Prostate gland (tissue), 2 donors: ENCODE measurements around the gene MYO1A. TPM values are rescaled to one million over a fixed set of nuclear protein-coding genes. Genes with fewer than 3 reads are reported as not detected.

Source experiments
- DNase-seq: peaks from one replicate; pipeline ENCODE4 v3.0.0-alpha.2; 2019; ENCODE audit warnings: low spot score
- H3K27ac ChIP-seq, 2 donors: fragments of 200-600 bp; sonication (generic); 2 replicates each; pipeline ENCODE4 v1.5.1; 2017 to 2019
- H3K27me3 ChIP-seq: fragments of 200-600 bp; sonication (generic); replicated peaks from 2 replicates; pipeline ENCODE4 v1.5.1; 2019; ENCODE audit not compliant: insufficient read depth
- H3K36me3 ChIP-seq, 2 donors: fragments of 200-600 bp; sonication (generic); 1 replicate in 1 of 2; 2 replicates in 1 of 2; pipeline versions ENCODE4 v1.5.1 to v1.8.1; 2017 to 2019
- H3K4me1 ChIP-seq: fragments of 200-600 bp; sonication (generic); replicated peaks from 2 replicates; pipeline ENCODE4 v1.5.1; 2019
- H3K4me3 ChIP-seq, 2 donors: fragments of 200-600 bp; sonication (generic); 2 replicates each; pipeline ENCODE4 v1.5.1; 2017 to 2019
- H3K9me3 ChIP-seq: fragments of 200-600 bp; sonication (generic); 2 replicates; pipeline ENCODE4 v1.5.1; 2017
- CTCF ChIP-seq, 4 experiments: fragments of 200-600 bp in 2 of 4; fragments of 450-650 bp in 2 of 4; sonication (generic) in 2 of 4; IDR thresholded peaks; 1 replicate in 3 of 4; 2 replicates in 1 of 4; pipeline ENCODE4 v1.5.1; 2016 to 2019; ENCODE audit warnings: antibody characterized with exemption in 4 of 4, mild to moderate bottlenecking in 2 of 4, moderate library complexity in 2 of 4
- POLR2A ChIP-seq: fragments of 450-650 bp; IDR thresholded peaks from one replicate; pipeline ENCODE4 v1.6.1; 2016; ENCODE audit warnings: antibody characterized with exemption, mild to moderate bottlenecking
- POLR2AphosphoS5 ChIP-seq: sonication (generic); formaldehyde crosslinking; IDR thresholded peaks from one replicate; pipeline ENCODE4 v1.6.1; 2017; ENCODE audit warnings: antibody characterized with exemption
- WGBS: methylation state at CpG from one replicate; pipeline ENCODE4 v1.1.5; 2018; 5-methylcytosine and 5-hydroxymethylcytosine counted together
- intact Hi-C: fragments of 100-400 bp; cut with DNase I; formaldehyde crosslinking; loops from one replicate; pipeline ENCODE4 v1.14.2; 2022
- total RNA-seq, 2 donors: library from RNA; depleted of rRNA; stranded (reverse); fragments of >200 nt; gene quantifications; one replicate each; pipeline ENCODE4 v1.1.0, GENCODE V29; 2016

Gene MYO1A
- total RNA-seq, 2 donors from 2014 or later, result 0.09 to 0.74 TPM

- Histone ChIP-seq H3K27me3 (no peaks in the 10 kb centered on the region), H3K36me3 (peaks cover 0 to 22% of the 10 kb centered on the region in 2 donors), H3K4me1 (no peaks in the 10 kb centered on the region), H3K27ac (no peak overlapping the region), H3K4me3 (no peak overlapping the region), H3K9me3 (no peaks in the 10 kb centered on the region)
- DNase-seq, result no peak
- WGBS, result 73% methylated on average over 6 of the region's 6 CpGs
- intact Hi-C loops, result loop anchor here (5.0 kb wide), 1 partner anchor 53 kb away; no protein-coding TSS in a partner anchor
- TF ChIP-seq POLR2A (no peak), POLR2AphosphoS5 (no peak), CTCF (IDR thresholded peaks at IDR 0.05) (no peak)
Observed at GRCh38 chr12:57004651-57005050, 45.3 kb downstream of the MYO1A start.

- Histone ChIP-seq H3K4me3 (no peak overlapping the region), H3K27me3 (no peaks in the 10 kb centered on the region), H3K4me1 (no peaks in the 10 kb centered on the region), H3K27ac (no peak overlapping the region), H3K9me3 (no peaks in the 10 kb centered on the region), H3K36me3 (peaks cover 0 to 22% of the 10 kb centered on the region in 2 donors)
- DNase-seq, result no peak
- no peak for TF ChIP-seq POLR2AphosphoS5
- TF ChIP-seq CTCF (IDR thresholded peaks at IDR 0.05), result no peak
- TF ChIP-seq POLR2A, result no peak
- intact Hi-C loops, result no loop called here
- WGBS, result 88% methylated on average over 13 of the region's 13 CpGs
Observed at GRCh38 chr12:57003395-57003794, 46.5 kb downstream of the MYO1A start.

GRCh38 chr12:57001448-57001906 is 48.5 kb downstream of the MYO1A start:
- TF ChIP-seq POLR2AphosphoS5, result peak; percentile 9
- peak; percentile 30 to 81 (median 73) for TF ChIP-seq CTCF (IDR thresholded peaks at IDR 0.05)
- no peak for TF ChIP-seq POLR2A
- peak; percentile 53 for DNase-seq
- Histone ChIP-seq H3K27ac (peak overlapping the region in 1 of 2 donors; percentile 0), H3K27me3 (no peaks in the 10 kb centered on the region), H3K9me3 (no peaks in the 10 kb centered on the region), H3K4me1 (no peaks in the 10 kb centered on the region), H3K36me3 (peaks cover 0 to 22% of the 10 kb centered on the region in 2 donors), H3K4me3 (no peak overlapping the region)
- WGBS, result 26% methylated on average over 13 of the region's 13 CpGs
- intact Hi-C loops, result no loop called here

- DNase-seq, result no peak
- H3K36me3 ChIP-seq, result peaks cover 0 to 22% of the 10 kb centered on the region in 2 donors
- no peak for TF ChIP-seq POLR2A
- no peak for TF ChIP-seq CTCF (IDR thresholded peaks at IDR 0.05)
- no peak for TF ChIP-seq POLR2AphosphoS5
- intact Hi-C loops, result no loop called here
- no peaks in the 10 kb centered on the region for H3K9me3 ChIP-seq
- no peak overlapping the region for H3K4me3 ChIP-seq
- H3K4me1 ChIP-seq, result no peaks in the 10 kb centered on the region
- 61% methylated on average over 1 of the region's 1 CpG for WGBS
- no peak overlapping the region for H3K27ac ChIP-seq
- H3K27me3 ChIP-seq, result no peaks in the 10 kb centered on the region
Observed at GRCh38 chr12:57000393-57000792, 49.5 kb downstream of the MYO1A start.

- no peak overlapping the region for H3K4me3 ChIP-seq
- no peak for DNase-seq
- TF ChIP-seq POLR2A (no peak), POLR2AphosphoS5 (no peak), CTCF (IDR thresholded peaks at IDR 0.05) (no peak)
- H3K9me3 ChIP-seq, result no peaks in the 10 kb centered on the region
- WGBS, result 88% methylated on average over 4 of the region's 4 CpGs
- H3K36me3 ChIP-seq, result peaks cover 0 to 22% of the 10 kb centered on the region in 2 donors
- intact Hi-C loops, result no loop called here
- H3K4me1 ChIP-seq, result no peaks in the 10 kb centered on the region
- H3K27me3 ChIP-seq, result no peaks in the 10 kb centered on the region
- H3K27ac ChIP-seq, result no peak overlapping the region
Observed at GRCh38 chr12:56999456-56999855, 50.5 kb downstream of the MYO1A start.
